OCI-M1 (cell line): ENCODE results near the gene DIRAS2.

Experiments
- DNase-seq: peaks from one replicate; lab custom pipeline; 2025; lab: John Stamatoyannopoulos, UW

The DIRAS2 gene

GRCh38 chr9:90612957-90613356, 29.7 kb downstream of the DIRAS2 start:
- DNase-seq = no peak

GRCh38 chr9:90611568-90611967, 31.1 kb downstream of the DIRAS2 start:
- DNase-seq = no peak

GRCh38 chr9:90611121-90611520, 31.5 kb downstream of the DIRAS2 start:
- no peak for DNase-seq

GRCh38 chr9:90607701-90608516, 34.7 kb downstream of the DIRAS2 start:
- no peak for DNase-seq

GRCh38 chr9:90600029-90600428, 42.6 kb downstream of the DIRAS2 start:
- no peak for DNase-seq

GRCh38 chr9:90598191-90598590, 44.4 kb downstream of the DIRAS2 start:
- DNase-seq = no peak

GRCh38 chr9:90593646-90594045, 49.0 kb downstream of the DIRAS2 start:
- no peak for DNase-seq

- DNase-seq = no peak
These were observed 62.0 kb downstream of the DIRAS2 start for GRCh38 chr9:90580576-90580975.

- no peak for DNase-seq
These were observed 63.4 kb downstream of the DIRAS2 start for GRCh38 chr9:90579181-90579580.

GRCh38 chr9:90578126-90578815, 64.4 kb downstream of the DIRAS2 start:
- DNase-seq = no peak

GRCh38 chr9:90569511-90569910, 73.1 kb downstream of the DIRAS2 start:
- no peak for DNase-seq

GRCh38 chr9:90568667-90569066, 74.0 kb downstream of the DIRAS2 start:
- DNase-seq = no peak

GRCh38 chr9:90562229-90562628, 80.4 kb downstream of the DIRAS2 start:
- no peak for DNase-seq
